HL-60 (cell line): ENCODE results near the gene PCP2.

Experiments
- DNase-seq, 2 experiments: peaks; one replicate each; pipeline ENCODE4 v3.0.0-alpha.2; 2010 to 2020; ENCODE audit warnings: low read depth in 1 of 2, low spot score in 1 of 2
- H3K27ac ChIP-seq: fragments of 250-450 bp; sonication (Bioruptor Pico); replicated peaks from 2 replicates; pipeline ENCODE4 v1.5.1; 2020; ENCODE audit warnings: mild to moderate bottlenecking, moderate library complexity
- H3K27me3 ChIP-seq: fragments of 250-450 bp; sonication (Bioruptor Pico); 2 replicates; pipeline ENCODE4 v1.5.1; 2021; ENCODE audit warnings: mild to moderate bottlenecking, moderate library complexity; ENCODE audit not compliant: insufficient read depth, poor library complexity, severe bottlenecking
- H3K4me3 ChIP-seq: replicated peaks from 2 replicates; pipeline ENCODE4 v1.5.1; 2011; ENCODE audit warnings: mild to moderate bottlenecking, control low read depth, low read length; ENCODE audit not compliant: insufficient read depth
- CTCF ChIP-seq: IDR thresholded peaks from one replicate; pipeline ENCODE4 v1.5.1; 2011; ENCODE audit warnings: low read length, control low read depth, inconsistent platforms; ENCODE audit not compliant: insufficient read depth
- GABPA ChIP-seq: IDR thresholded peaks from 2 replicates; pipeline ENCODE4 v1.6.1; 2012; ENCODE audit warnings: low read depth
- POLR2AphosphoS5 ChIP-seq: IDR thresholded peaks from 2 replicates; pipeline ENCODE4 v1.6.1; 2012; ENCODE audit warnings: low read depth
- REST ChIP-seq: IDR thresholded peaks from 2 replicates; pipeline ENCODE4 v1.6.1; 2012; ENCODE audit warnings: low read depth; ENCODE audit not compliant: insufficient replicate concordance
- SPI1 ChIP-seq: IDR thresholded peaks from 2 replicates; pipeline ENCODE4 v1.6.1; 2012; ENCODE audit warnings: low read depth, mild to moderate bottlenecking, borderline replicate concordance

The PCP2 gene

GRCh38 chr19:7597689-7598088 lies 35.8 kb downstream of the PCP2 start:
- no peak for DNase-seq
- Histone ChIP-seq H3K4me3 (no peak overlapping the region), H3K27me3 (peaks cover 32% of the 10 kb centered on the region), H3K27ac (no peak overlapping the region)
- TF ChIP-seq GABPA: no peak
- TF ChIP-seq POLR2AphosphoS5: no peak
- TF ChIP-seq CTCF: no peak
- TF ChIP-seq SPI1: no peak
- no peak for TF ChIP-seq REST

- TF ChIP-seq REST (no peak), SPI1 (no peak), CTCF (no peak), POLR2AphosphoS5 (no peak), GABPA (no peak)
- H3K27me3 ChIP-seq: peaks cover 30% of the 10 kb centered on the region
- no peak overlapping the region for H3K27ac ChIP-seq
- H3K4me3 ChIP-seq: peak overlapping the region; percentile 44
- no peak for DNase-seq
Observed at GRCh38 chr19:7596211-7596937, 37.1 kb downstream of the PCP2 start.

GRCh38 chr19:7595466-7596133 lies 37.9 kb downstream of the PCP2 start, which contains the start of gene CAMSAP3:
TSS of gene CAMSAP3 (plus strand) at chr19:7595863. CDS start at chr19:7596003, 140 bp downstream.
- no peak for TF ChIP-seq SPI1
- TF ChIP-seq POLR2AphosphoS5: no peak
- TF ChIP-seq REST: no peak
- TF ChIP-seq CTCF: no peak
- no peak for TF ChIP-seq GABPA
- peaks cover 30% of the 10 kb centered on the region for H3K27me3 ChIP-seq
- peak; percentile 9 to 38 for DNase-seq
- H3K4me3 ChIP-seq: peak within 1 kb of the TSS; percentile 44
- no peak within 1 kb of the TSS for H3K27ac ChIP-seq
